Activated T-helper 1 cell treated with anti-CD3 and anti-CD28 coated beads, Interleukin-2, amount 50 U/mL, for 16 hours (primary cell): Measurements from ENCODE around the gene IL36G.
A peak's percentile ranks its signal among the peaks of the same experiment; 100 is the strongest.
"Not testable (repeated sequence)": the region's sequence is repeated elsewhere in the genome, so short reads cannot be mapped to it uniquely, and the experiment has no call there.

ENCODE experiments used
- DNase-seq, 2 donors: peaks; one replicate each; pipeline ENCODE4 v3.0.0-alpha.2; 2020; ENCODE audit warnings: low read depth in 1 of 2, low spot score in 1 of 2

Gene IL36G

DNA sequence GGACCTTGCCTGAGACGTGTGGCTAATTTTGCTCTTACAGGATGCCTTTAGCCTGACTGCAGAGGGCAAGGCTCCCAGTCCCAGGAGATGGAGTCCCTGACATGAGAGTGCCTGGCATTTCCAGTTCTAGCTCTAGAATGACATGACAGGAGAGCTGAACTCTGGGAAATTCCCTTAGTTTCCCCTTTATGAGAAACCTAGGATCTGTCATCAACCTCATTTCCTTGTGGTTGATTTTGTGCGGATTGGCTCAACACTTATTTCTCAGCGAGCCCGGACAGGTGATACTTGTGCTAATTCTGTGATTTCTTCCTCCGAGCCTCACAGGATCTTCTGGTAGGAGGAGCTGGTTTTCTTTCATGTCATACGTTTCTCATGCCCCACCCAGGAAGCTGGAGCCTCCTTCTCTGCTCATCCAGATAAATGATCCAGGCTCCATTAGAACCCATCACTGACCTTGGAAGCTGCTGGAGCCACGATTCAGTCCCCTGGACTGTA, at the start of gene IL36G:
Gene IL36G (plus strand): TSS at position 448 of the 498 bp plus-strand sequence. CDS start 633 bp downstream, outside the sequence.
- DNase-seq = no peak

DNA sequence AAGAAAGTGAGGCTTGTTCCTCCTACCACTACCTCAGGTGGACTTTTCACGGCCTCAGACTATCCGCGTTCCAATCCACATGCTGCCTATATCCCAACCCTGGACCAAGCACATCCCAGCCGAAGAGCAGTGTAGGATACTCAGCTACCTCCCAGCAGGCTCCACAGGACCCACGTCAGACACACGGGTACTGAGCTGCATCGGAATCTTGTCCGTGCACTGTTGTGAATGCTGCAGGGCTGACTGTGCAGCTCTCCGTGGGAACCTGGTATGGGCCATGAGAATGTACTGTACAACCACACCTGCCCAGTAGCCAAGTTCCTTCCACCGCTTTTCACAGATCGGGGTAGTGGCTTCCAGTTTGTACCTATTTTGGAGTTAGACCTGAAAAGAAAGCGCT, 44.5 kb upstream of the IL36G start:
- DNase-seq = no peak

DNA sequence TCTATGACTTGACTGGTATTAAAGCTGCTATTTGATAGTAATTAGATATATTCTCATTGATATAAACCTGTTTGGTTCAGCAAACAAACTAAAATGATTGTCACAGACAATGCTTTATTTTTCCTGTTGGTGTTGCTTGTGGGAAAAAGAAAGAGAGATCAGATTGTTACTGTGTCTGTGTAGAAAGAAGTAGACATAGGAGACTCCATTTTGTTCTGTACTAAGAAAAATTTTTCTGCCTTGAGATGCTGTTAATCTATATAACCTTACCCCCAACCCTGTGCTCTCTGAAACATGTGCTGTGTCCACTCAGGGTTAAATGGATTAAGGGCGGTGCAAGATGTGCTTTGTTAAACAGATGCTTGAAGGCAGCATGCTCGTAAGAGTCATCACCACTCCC, 43.7 kb upstream of the IL36G start:
- not testable (repeated sequence) for DNase-seq

DNA sequence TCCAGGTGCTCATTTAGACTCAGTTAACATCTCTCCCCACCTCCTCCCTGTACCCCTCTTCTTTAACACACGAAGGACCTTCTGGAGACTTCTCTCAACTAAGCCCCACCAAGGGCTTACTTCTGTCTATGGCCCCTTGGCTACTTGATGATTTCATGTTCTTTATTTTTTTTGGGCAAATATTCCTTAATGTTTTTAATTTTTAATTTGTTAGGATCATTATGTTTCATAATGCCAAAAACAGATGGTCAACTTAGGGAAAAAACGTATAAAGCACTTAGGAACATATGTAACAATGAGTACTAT, 40.9 kb upstream of the IL36G start:
- DNase-seq = no peak

DNA sequence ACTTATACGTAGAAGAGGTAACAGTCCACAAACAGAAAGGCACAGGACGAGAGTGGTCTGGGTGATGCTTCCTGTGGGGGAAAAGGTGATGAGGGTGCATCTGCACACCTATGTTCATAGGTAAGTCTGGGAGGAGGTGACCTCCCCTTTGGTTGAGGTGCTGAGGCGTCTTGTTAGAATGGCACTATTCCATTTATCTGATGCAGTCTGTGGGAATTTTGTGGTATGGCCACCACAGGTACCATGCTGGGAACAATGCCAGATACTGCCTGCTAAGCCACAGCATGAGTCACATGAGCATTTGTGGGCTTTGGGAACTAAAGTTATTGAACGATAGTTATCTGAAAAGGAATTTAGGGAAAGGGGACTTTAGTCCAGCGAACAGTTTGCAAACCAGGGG, 38.9 kb upstream of the IL36G start:
- DNase-seq = no peak

DNA sequence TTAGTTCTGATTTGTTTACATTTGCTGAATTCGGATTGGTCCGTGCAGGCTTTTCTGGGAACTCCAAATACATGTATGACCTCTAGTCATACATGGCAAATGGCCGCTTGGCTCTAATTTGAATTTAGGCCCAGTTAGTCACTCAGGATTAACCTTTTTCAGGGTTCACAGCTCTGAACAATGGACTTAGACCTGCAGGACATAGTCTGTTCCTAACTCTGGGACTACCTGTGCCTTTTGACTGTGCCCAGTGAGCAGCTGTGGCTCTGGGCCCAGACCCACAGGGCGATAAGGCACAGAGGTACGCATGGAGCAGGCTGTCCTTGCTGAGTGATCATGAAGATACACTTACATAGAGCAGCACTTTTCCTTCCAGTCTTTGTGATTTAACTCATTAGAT, 38.4 kb upstream of the IL36G start:
- no peak for DNase-seq

DNA sequence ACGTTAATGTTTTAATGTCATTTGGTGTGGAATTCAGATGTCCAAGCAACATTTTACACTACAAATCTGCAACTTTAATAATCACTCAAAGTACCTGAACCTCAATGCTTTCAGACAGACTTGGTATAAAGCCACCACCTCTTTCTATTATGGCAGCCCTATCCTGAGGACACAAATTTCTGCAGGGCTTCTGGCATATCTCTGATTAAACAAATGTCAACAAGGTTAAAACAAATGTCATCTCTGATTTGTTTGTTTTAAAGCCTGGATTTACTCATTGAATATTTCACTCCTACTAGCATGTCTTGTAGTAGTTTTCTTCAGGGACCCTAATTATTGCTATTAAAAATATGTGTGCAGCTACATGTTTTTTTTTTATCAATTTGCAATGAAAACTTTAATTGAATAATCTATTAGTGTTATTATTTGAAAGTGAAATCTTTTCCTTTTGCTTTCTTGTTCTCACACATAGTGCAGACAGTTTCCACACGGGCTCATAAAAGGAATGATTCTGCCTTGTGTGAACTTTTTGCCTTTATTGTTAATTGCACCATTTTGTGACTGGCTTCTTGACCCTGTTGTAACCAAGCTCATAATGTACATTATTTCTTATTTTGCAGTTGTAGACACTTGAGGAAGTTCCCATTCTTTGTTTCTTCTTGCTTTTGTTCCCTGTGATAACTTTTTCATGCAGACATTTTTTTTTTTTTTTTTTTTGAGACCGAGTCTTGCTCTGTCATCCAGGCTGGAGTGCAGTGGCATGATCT, 36.8 kb upstream of the IL36G start:
- no peak for DNase-seq

DNA sequence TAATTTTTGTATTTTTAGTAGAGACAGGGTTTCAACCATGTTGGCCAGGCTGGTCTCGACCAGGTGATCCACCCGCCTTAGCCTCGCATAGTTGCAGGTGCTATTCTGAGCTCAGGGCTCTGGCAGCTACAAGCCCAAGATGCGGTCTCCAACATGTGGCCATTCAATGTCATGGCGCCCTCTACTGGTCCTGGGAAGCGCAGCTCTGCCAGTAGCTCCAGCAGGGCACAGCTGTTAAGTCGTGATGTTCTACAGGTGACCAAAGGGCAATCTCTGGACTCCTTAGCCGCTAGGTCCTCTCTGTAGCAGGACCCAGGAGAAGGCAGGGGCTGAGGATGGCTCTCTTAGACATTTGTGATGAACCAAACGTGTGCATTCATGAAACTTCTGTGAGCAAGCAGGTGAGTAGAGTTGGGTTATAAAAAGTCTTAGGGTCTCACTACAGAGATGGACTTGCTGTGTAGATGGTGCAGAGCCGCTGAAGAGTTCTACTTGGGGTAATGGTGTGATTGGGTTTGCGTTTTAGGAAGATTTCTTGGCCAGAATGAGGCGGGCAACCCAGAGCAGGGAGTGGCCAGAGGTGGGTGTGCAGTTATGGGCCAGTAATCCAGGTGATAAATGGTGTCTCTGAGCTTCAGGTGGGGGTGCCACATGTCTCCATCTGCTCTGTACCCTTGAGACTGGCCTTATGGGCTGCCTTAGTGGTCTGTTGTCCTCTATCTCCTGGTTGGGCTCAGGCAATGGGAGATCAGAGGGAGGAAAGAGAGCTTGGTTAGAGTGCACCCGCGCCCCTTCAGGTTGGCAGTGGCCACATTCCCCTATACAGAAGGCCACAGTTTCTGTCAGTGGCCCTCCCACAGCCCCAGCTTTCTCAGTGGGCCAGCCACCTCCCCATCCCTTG, 35.8 kb upstream of the IL36G start:
- peak in 1 of 2 donors; percentile 15 for DNase-seq

DNA sequence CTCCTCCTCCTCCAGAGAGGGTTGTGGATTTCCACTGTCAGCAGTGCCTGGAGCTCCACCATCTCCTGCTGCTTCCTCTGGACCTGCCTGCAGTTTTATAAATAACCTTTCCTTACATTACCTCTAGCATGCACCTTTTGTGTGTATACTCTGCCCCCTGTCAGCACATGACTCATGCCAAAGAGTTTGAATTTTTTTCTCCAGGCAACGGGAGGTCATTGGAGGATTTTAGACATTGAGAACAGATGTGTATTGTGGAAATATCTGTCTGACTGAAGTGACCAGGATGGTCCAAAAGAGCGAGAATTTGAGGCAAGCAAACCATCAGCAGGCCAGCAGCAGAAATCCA, 35.2 kb upstream of the IL36G start:
- no peak for DNase-seq

DNA sequence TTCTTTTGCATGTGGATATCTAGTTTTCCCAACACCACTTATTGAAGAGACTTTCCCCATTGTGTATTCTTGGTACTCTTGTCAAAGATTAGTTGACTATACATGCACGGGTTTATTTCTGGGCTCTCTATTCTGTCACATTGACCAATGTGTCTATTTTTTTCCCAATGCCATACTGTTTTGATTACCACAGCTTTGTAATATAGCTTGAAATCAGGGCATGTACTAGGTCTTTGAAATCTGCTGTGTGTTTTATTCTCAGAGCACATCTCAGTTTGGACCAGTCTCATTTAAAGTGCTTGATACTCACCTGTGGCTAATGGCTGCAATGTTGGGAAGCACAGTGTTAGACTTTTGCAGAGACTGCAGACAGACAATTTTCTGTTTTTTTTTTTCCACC, 32.8 kb upstream of the IL36G start:
- DNase-seq = no peak

DNA sequence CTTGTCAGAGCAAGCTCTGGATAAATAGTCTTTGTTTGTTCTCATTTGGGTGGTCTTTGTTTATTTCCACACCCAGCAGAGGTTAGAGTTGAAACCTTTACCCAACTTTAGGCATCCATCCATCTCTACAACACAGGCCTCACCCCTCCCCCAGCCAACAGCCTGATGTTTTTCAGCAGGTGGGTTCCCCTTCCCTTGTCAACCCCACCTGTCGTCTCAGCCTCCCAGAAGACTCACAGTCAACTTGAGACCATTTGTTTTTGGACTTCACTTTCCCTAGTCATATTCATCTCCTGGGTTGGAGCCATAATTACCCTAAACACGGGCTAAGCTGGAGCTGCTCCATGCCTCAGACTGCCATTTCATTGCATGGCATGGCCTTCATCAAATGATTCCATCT, 31.7 kb upstream of the IL36G start:
- DNase-seq = no peak

DNA sequence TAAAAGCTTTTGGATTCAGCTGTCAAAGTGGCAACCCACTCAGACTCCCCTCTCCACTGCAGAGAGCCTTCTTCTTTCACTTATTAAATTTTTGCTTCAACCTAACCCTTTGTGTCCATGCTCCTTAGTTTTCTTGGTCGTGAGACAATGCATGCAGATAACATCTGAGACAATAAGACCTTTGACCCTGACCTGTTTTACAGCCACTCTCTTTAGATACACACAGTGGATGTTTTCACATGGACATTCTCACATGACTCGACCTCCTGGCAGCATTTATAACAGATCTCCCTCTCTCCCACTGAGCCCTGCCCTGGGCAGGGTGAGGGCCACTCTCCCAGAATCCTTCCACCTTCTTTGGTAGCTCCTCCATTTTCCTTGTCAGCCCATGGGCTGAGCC, 30.4 kb upstream of the IL36G start:
- DNase-seq = no peak

DNA sequence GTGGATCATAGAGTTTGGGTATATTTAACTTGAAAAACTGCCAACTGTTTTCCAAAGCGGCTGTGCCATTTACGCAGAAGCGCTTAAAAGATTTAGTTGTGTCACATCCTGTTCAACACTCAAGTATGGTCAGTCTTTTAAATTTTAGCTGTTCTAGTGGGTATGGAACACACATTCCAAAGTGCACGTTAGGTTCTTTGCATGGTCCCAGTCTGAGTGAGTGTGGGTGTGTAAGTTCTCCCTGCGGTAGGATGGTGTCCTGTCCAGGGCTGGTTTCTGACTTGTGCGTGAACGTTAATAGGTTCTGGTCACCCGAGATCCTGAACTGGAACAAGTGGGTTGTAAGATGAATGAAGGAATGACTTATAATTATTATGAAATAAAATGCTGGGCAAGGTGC, 28.4 kb upstream of the IL36G start:
- DNase-seq = no peak

DNA sequence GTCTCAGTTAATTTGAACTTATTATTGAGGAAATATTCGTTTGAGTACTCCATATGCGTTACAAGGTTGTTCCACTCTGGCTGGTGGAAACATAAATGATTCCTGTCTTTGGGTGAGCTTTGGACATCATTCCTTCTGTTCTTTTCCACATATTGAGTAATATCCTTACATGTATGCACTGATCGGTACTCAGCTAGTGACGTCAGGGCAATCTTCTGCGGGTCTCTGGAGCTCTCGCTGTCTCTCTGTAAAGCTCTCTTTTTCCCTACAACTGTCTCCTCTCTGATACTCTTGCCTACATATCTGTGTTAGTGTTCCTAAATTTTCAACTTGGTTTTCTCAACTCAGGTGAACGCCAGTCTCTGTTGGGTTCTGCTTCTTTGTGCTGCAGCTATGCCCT, 23.4 kb upstream of the IL36G start:
- DNase-seq = no peak

DNA sequence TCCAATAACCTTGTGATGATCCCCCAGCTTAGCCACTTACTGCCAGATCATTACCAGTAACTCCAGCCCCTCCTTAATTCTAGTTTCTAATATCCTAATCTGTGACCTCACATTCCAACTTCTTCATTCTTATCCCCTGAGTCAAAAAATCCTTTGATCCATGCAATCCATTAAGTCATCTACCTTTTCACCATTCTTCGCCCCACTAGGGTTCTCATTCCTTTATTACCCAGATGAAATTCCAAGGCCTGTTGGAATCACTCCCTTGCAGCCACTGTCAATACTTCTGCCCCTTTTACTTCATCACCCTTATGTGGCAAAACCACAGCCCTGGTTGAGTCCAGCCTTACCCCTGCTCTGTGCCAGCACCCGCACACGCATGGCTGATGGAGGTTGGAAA, 20.3 kb upstream of the IL36G start:
- no peak for DNase-seq

DNA sequence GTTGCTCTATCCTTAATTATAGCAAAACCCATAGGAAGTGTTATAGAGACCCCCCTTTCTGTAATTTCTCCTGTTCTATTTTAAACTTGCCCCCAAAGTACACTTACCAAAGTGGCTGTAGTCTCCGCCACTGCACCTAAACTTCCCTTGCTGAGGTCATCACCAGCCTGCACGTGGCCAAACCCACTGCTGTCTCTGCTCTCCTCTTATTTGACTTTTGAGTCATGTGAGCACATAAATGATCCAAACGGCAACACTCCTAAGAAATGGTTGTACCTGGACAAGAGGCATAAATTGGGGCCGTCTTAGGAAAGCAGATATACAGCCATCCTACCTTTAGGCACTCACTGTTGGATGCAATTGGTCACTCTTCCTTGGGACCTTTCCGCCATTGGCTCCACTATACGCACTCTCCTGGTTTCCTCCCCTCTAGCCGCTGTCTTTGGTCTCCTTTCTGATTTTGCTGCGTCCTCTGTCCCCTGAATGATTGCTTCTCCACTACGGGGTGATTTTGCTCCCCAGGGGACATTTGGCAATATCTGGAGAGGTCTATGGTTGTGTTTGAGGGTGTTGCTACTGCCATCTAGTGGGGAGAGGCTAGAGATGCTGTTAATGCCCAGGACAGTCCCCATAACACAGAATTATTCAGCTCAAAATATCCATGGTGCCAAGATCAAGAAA, 19.2 kb upstream of the IL36G start:
- DNase-seq = no peak

DNA sequence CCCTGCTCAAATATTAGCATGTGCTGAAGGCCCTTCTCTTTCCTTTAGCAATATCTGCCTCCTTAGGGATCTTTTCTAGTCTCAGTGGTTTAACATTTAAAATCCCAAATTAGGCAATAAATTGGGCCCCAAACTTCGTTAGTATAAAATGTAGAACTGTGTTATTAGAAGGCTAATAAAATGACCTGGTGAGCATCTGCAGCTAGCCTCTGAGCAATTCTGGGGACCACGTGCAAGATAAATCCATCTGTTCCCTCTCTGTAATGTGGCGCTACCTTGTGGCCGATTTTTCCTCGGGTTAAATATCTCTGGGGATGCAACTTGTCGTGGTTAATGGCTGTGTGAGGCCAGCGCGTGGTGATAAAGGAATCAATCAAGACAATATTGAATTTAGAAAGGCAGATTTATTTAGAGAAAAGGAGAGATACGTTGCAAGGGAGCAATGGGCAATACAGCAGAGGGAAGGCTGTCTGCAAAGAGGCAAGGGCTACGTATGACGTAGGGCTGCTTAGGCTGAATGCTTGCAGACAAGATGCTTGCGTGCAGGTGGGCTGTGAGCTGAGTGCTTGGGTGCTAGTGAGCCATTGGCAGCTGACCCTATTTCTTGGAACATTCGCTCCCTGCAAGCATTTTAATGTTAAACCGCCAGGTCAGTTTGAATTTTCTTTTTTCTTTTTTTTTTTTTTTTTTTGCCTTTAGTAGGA, 18.5 kb upstream of the IL36G start:
- DNase-seq = no peak

DNA sequence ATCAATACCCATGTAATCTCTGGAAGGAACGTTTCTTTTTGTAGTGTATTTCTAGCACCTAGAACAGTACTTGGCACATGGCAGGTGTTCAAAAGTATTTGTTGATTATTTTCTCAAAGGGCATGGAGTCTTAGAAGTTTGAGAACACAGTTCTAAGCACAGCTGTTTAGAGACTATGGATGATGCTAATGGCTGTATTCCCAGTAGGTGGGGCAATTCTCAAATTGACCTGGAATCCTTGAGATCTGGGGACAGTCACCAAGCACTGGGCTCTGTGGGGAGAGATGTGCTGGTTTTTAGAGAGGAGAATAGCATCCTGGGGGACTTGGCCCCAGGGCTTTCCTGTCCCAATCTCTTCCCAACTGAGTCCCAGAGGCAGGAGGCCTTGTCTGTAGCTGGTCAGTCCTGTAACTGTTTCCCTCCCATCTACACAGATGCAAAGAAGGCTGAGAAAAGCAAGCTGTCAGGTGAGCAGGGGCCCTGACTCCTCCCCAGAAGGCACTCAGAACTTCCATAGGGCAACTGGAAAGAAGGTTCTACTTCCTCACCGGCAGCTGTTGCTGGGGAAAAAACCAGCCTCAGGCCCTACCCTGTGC, 17.5 kb upstream of the IL36G start:
- DNase-seq = no peak

DNA sequence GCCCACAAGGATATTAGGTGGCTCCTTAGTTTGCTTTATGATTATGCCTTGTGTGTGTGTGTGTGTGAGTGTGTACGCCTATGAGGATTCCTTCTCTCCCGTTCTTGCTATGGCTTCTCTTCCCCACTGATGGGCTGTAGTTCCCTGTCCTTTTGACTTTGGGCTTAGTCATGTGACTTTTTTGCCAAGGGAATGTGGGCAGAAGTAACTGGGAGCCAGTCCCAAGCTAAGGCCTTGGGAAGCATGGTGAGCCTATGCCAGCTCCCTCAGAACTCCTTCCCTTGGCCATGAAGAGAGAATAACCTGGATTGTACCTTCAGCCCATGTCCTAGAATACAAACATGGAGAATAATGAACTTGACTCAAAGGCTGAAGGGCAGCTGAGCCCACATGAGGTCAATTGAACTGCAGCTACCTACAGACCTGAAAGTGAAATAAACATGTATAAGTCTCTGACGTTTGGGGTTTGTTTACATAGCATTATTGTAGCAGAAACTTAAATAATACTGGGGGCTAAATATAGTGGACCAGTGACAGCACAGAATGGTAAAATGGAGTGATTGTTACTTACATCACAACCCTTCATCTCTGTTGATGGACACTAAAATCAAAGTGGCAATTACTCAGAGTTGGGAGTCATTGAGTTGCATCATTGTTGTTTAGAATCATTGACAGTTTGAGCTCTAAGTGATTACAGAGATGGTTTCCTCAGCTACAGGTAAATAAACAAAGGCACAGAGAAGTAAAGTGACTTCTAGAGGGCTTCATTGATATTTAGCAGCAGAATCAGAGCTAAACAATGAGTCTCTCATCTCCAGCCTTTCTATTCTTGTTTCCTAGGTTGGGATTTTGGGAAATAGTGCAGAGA, 15.3 kb upstream of the IL36G start:
- DNase-seq = no peak

DNA sequence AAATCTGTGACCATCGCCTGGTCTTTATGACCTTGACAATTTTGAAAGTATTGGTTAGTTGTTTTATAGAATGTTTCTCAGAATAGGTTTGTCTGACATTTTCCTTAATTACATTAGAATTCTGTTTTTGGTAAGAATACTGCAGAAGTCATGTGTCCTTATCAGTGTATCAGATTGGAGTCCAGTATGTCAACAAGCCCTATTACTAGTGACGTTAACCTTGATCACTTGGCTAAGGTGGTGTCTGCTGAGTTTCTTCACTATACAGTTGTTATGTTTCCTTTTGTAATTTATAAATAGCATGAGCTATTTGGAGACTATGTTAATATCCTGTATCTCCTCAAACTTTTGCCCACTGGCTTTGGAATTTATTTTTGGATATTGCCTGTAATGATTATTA, 10.8 kb upstream of the IL36G start:
- DNase-seq = no peak
